ENCODE data around the gene POM121.
"Not testable (repeated sequence)": the region's sequence is repeated elsewhere in the genome, so short reads cannot be mapped to it uniquely, and the experiment has no call there.

POM121 gene

GRCh38 chr7:72946130-72946745 lies 21.3 kb downstream of the POM121 start:
- H3K27ac ChIP-seq; H3K36me3 ChIP-seq (replicated peaks); H3K27me3 ChIP-seq (replicated peaks); DNase-seq; in situ Hi-C loops (cut with HindIII; ENCODE audit: low pct_ligation_motif_present, low sequenced_read_pairs); H3K4me3 ChIP-seq (ENCODE audit: low read depth, low read length): not testable (repeated sequence)
- TF ChIP-seq, protein P1, sequence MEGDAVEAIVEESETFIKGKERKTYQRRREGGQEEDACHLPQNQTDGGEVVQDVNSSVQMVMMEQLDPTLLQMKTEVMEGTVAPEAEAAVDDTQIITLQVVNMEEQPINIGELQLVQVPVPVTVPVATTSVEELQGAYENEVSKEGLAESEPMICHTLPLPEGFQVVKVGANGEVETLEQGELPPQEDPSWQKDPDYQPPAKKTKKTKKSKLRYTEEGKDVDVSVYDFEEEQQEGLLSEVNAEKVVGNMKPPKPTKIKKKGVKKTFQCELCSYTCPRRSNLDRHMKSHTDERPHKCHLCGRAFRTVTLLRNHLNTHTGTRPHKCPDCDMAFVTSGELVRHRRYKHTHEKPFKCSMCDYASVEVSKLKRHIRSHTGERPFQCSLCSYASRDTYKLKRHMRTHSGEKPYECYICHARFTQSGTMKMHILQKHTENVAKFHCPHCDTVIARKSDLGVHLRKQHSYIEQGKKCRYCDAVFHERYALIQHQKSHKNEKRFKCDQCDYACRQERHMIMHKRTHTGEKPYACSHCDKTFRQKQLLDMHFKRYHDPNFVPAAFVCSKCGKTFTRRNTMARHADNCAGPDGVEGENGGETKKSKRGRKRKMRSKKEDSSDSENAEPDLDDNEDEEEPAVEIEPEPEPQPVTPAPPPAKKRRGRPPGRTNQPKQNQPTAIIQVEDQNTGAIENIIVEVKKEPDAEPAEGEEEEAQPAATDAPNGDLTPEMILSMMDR (IDR thresholded peaks at IDR 0.05; ENCODE audit: low read depth, low read length, missing control alignments): peak; percentile 48

GRCh38 chr7:72948714-72949113 lies 23.8 kb downstream of the POM121 start:
- H3K36me3 ChIP-seq (replicated peaks); in situ Hi-C loops (cut with HindIII; ENCODE audit: low pct_ligation_motif_present, low sequenced_read_pairs); H3K27ac ChIP-seq; H3K27me3 ChIP-seq (replicated peaks); DNase-seq; H3K4me3 ChIP-seq (ENCODE audit: low read depth, low read length): not testable (repeated sequence)

GRCh38 chr7:72949276-72949675 lies 24.4 kb downstream of the POM121 start:
- H3K27ac ChIP-seq; in situ Hi-C loops (cut with HindIII; ENCODE audit: low pct_ligation_motif_present, low sequenced_read_pairs): not testable (repeated sequence)

DNA sequence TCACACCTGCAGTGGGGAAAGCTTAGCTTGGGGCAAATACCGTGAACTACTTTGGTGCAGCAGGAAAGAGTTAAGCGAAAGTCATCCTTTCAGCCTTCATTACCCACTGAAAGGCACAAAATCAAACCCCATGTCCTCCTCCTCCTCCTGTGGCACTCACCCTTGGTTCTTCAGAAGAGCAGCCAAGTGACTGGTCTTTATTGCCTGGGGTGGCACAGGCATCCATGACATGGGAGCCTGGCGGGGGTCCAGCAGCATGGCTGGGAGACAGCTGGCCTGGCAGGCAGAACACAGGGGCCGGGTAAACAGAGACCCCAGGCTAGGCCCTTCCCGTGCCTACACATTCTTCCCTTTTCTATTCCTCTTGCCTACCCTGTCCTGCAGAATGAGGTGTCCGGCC lies 24.8 kb downstream of the POM121 start:
- H3K36me3 ChIP-seq (replicated peaks); H3K4me3 ChIP-seq (ENCODE audit: low read depth, low read length); H3K27ac ChIP-seq; H3K27me3 ChIP-seq (replicated peaks); DNase-seq; in situ Hi-C loops (cut with HindIII; ENCODE audit: low pct_ligation_motif_present, low sequenced_read_pairs): not testable (repeated sequence)

More at GRCh38 chr7:72949276-72949675, 24.4 kb downstream of the POM121 start:
- H3K27me3 ChIP-seq (replicated peaks); DNase-seq; H3K4me3 ChIP-seq (ENCODE audit: low read depth, low read length); H3K36me3 ChIP-seq (replicated peaks): not testable (repeated sequence)

- H3K27ac ChIP-seq; H3K4me3 ChIP-seq (ENCODE audit: low read depth, low read length); DNase-seq; H3K27me3 ChIP-seq (replicated peaks); H3K36me3 ChIP-seq (replicated peaks); in situ Hi-C loops (cut with HindIII; ENCODE audit: low pct_ligation_motif_present, low sequenced_read_pairs): not testable (repeated sequence)
These were observed 25.5 kb downstream of the POM121 start for GRCh38 chr7:72950432-72950831.

- H3K36me3 ChIP-seq (replicated peaks); H3K27me3 ChIP-seq (replicated peaks); H3K27ac ChIP-seq; DNase-seq; in situ Hi-C loops (cut with HindIII; ENCODE audit: low pct_ligation_motif_present, low sequenced_read_pairs): not testable (repeated sequence)
- peak overlapping the region; percentile 33 for H3K4me3 ChIP-seq (ENCODE audit: low read depth, low read length)
These were observed 29.1 kb downstream of the POM121 start for GRCh38 chr7:72953901-72954562.

- in situ Hi-C loops (cut with HindIII; ENCODE audit: low pct_ligation_motif_present, low sequenced_read_pairs); H3K36me3 ChIP-seq (replicated peaks); DNase-seq; H3K27me3 ChIP-seq (replicated peaks); H3K27ac ChIP-seq; H3K4me3 ChIP-seq (ENCODE audit: low read depth, low read length): not testable (repeated sequence)
These were observed 29.8 kb downstream of the POM121 start for GRCh38 chr7:72954563-72955198.

DNA sequence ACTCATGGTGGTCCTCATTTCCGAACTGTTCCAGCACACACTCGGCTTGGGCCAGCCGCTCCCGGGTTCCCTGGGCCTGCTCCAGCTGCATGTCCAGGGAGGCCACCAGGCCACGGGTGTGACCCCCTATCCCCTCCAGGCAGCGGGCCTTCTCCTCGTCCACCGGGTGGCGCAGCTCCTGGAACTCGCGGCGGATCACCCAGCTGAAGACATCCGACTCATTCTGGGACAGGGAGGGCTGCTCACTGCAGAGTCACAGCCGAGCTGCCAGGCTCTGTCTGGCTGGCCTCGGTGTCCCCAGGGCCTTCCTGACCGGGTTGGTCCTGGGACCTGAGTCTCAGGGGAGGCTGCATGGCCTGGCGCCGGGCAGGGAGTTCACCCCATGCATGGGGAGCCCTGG lies 35.1 kb downstream of the POM121 start:
- DNase-seq; H3K27ac ChIP-seq; H3K4me3 ChIP-seq (ENCODE audit: low read depth, low read length); H3K27me3 ChIP-seq (replicated peaks); H3K36me3 ChIP-seq (replicated peaks); in situ Hi-C loops (cut with HindIII; ENCODE audit: low pct_ligation_motif_present, low sequenced_read_pairs): not testable (repeated sequence)

GRCh38 chr7:72960626-72961345 lies 35.9 kb downstream of the POM121 start:
- H3K4me3 ChIP-seq (ENCODE audit: low read depth, low read length); H3K27ac ChIP-seq; in situ Hi-C loops (cut with HindIII; ENCODE audit: low pct_ligation_motif_present, low sequenced_read_pairs); H3K27me3 ChIP-seq (replicated peaks); DNase-seq; H3K36me3 ChIP-seq (replicated peaks): not testable (repeated sequence)

DNA sequence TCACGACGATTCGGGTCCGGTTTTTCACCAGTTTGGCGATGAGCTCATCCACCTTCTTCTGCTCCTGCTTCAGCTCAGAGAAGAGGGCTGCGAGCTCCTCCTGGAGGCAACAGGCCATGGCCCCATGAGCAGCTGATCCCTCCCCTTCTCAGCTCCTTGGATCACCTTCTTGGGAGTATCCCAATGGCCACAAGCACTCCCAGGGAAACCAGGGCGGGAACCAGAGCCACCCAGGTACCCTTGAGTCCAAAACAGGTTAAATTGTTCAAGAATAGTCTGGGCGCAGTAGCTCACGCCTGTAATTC lies 36.4 kb downstream of the POM121 start:
- in situ Hi-C loops (cut with HindIII; ENCODE audit: low pct_ligation_motif_present, low sequenced_read_pairs); H3K36me3 ChIP-seq (replicated peaks); H3K27ac ChIP-seq; H3K27me3 ChIP-seq (replicated peaks); DNase-seq; H3K4me3 ChIP-seq (ENCODE audit: low read depth, low read length): not testable (repeated sequence)

DNA sequence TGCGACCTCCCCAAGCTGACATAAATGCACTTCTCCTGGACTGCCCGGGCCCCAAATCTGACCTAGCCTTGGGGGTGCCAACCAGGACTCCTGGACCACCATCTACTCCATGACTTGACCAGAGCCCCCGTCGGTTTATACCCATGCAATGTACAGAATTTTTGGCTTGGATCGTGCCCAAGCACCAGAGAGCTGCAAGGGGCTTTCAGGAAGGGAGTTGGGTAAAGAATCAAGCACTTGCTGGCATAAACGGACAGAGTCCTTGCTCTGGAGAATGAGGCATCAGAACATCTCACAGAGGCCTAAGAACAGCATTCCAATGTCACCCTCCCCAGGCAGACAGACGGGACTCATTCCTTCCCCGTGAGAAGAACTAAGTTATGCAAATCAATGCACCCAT lies 38.2 kb downstream of the POM121 start:
- DNase-seq; H3K27me3 ChIP-seq (replicated peaks); H3K36me3 ChIP-seq (replicated peaks); in situ Hi-C loops (cut with HindIII; ENCODE audit: low pct_ligation_motif_present, low sequenced_read_pairs); H3K27ac ChIP-seq; H3K4me3 ChIP-seq (ENCODE audit: low read depth, low read length): not testable (repeated sequence)

- H3K27me3 ChIP-seq (replicated peaks); DNase-seq; H3K27ac ChIP-seq; H3K4me3 ChIP-seq (ENCODE audit: low read depth, low read length); H3K36me3 ChIP-seq (replicated peaks); in situ Hi-C loops (cut with HindIII; ENCODE audit: low pct_ligation_motif_present, low sequenced_read_pairs): not testable (repeated sequence)
These were observed 40.5 kb downstream of the POM121 start for GRCh38 chr7:72965186-72965975.

DNA sequence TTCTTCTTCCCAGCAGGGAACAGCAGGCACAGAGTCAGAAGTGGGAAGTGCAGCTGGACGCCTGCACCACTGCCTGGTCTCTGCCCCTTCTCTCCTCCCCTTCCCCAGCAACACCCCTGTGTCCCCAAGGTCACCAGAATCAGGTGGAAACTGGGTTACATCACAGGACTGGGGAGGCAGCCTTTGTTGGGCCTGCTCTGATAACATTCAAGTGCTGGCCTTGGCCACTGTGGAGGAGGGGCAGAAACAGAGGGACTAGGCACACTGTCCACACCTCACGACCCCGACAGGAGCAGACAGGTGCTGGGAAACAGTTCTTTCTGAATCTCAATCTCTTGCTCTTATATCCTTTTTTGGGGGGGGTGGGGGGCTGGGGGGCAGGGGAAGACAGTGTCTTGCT lies 42.0 kb downstream of the POM121 start:
- H3K27ac ChIP-seq; DNase-seq; in situ Hi-C loops (cut with HindIII; ENCODE audit: low pct_ligation_motif_present, low sequenced_read_pairs); H3K36me3 ChIP-seq (replicated peaks); H3K4me3 ChIP-seq (ENCODE audit: low read depth, low read length); H3K27me3 ChIP-seq (replicated peaks): not testable (repeated sequence)
